AG09309 (cell line): Measurements from ENCODE around the gene PLEKHH1.

Experiments
- DNase-seq: peaks from one replicate; pipeline ENCODE4 v3.0.0-alpha.2; 2010; ENCODE audit warnings: low read depth
- H3K4me3 ChIP-seq: 2 replicates; pipeline ENCODE4 v1.5.1; 2011; ENCODE audit warnings: mild to moderate bottlenecking, low read depth, low read length, moderate library complexity; ENCODE audit not compliant: control insufficient read depth
- TF ChIP-seq, protein P1 (sequence below): IDR thresholded peaks from 2 replicates; pipeline ENCODE4 v1.5.1; 2011; ENCODE audit warnings: mild to moderate bottlenecking, low read depth, low read length, inconsistent platforms; ENCODE audit not compliant: insufficient read depth, control insufficient read depth; ENCODE audit errors: missing control alignments

The PLEKHH1 gene

DNA sequence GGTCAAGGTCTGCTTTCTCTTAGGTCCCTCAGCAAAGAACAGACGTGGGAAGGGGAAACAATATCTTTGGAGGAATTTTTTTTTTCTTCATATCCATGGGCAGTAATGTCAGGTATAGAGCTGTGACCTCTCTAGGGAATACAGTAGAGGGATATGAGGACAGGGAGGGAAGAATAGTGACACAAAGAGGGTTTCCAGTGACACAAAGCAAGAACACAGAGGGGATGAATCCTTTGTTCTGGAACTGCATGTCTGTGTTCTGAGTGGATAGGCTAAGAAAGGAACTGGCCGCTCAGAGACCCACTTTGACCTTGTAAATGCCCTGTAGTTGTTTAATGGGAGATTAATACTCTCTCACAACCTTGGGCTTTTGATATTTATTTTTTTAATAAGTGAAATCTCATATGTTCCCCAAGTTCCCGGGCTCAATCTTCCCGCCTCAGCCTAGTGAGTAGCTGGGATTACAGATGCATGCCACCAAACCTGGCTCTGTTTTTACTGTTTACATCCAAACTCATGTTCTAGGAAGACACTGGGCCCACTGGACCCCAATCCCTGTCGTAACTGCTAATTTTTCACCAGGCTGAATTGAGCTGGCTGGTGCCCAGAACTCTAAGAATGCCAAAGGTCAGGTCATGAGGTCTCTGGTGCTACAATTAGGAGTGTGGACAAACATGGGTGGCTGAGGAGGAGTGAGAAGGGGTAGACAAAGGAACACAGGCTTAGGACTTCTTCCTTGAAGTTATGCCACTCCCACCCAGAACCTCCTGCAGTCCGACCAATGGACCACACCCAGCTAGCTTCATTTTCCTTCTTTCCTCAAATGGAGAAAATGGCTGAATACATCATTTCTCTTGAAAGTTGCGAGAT lies 9.1 kb upstream of the PLEKHH1 start:
- no peak for DNase-seq
- H3K4me3 ChIP-seq = no peak overlapping the region
- TF ChIP-seq, protein P1, sequence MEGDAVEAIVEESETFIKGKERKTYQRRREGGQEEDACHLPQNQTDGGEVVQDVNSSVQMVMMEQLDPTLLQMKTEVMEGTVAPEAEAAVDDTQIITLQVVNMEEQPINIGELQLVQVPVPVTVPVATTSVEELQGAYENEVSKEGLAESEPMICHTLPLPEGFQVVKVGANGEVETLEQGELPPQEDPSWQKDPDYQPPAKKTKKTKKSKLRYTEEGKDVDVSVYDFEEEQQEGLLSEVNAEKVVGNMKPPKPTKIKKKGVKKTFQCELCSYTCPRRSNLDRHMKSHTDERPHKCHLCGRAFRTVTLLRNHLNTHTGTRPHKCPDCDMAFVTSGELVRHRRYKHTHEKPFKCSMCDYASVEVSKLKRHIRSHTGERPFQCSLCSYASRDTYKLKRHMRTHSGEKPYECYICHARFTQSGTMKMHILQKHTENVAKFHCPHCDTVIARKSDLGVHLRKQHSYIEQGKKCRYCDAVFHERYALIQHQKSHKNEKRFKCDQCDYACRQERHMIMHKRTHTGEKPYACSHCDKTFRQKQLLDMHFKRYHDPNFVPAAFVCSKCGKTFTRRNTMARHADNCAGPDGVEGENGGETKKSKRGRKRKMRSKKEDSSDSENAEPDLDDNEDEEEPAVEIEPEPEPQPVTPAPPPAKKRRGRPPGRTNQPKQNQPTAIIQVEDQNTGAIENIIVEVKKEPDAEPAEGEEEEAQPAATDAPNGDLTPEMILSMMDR = no peak

DNA sequence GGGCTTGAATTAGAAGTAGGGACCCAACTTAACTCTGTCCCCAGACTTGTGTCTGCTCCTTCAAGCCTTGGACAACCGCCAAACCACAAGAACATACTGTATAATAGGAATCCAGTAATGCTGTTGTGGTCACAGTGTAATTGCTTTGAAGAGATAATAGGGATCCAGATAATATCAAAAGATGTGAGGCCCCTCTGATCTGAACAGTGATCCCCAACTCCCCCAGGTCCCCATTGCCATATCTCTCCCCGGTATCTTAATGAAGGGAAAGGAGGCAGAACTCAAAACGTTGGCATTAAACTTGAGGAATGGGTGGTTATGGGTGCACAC lies 8.5 kb upstream of the PLEKHH1 start:
- TF ChIP-seq, protein P1 = no peak
- DNase-seq = no peak
- H3K4me3 ChIP-seq = no peak overlapping the region

DNA sequence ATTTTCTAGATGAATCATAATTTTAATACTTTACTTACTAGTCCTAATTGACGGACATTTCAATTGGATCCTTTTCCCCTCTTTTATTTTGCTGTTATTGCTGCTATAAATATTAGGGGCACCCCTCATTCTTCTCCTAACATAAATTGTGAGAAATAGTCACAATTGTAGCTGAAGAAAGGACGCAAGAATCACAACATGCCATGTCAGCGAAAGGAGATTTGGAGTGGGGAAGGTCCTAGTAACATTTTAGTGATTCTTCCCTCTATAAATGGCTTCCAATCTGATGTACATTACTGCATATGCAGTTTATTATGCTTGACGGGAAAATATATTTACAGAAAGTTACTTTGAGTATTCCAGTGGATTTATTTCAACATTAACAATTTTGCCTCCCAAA lies 7.7 kb upstream of the PLEKHH1 start:
- DNase-seq = no peak
- no peak overlapping the region for H3K4me3 ChIP-seq
- TF ChIP-seq, protein P1 = no peak

DNA sequence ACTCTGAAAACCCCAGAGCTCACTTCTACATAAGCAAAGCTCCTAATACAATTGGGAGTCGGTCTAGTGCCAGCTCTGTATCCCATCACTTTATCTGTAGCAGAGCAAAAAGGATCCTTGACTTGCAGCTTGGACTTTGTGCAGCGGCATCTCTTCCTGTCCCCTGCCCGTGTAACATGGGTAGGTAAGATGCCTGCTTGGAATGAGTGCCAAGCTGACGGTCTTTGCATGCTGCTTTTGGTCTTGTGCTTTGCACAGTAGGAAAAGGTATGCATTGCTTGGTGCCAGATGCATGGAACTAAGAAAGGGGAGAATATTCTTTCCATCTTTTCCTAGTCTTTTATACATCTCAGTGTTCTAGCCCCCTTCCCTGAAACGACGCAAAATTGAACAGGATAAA lies 6.9 kb upstream of the PLEKHH1 start:
- H3K4me3 ChIP-seq = no peak overlapping the region
- no peak for DNase-seq
- TF ChIP-seq, protein P1 = no peak

DNA sequence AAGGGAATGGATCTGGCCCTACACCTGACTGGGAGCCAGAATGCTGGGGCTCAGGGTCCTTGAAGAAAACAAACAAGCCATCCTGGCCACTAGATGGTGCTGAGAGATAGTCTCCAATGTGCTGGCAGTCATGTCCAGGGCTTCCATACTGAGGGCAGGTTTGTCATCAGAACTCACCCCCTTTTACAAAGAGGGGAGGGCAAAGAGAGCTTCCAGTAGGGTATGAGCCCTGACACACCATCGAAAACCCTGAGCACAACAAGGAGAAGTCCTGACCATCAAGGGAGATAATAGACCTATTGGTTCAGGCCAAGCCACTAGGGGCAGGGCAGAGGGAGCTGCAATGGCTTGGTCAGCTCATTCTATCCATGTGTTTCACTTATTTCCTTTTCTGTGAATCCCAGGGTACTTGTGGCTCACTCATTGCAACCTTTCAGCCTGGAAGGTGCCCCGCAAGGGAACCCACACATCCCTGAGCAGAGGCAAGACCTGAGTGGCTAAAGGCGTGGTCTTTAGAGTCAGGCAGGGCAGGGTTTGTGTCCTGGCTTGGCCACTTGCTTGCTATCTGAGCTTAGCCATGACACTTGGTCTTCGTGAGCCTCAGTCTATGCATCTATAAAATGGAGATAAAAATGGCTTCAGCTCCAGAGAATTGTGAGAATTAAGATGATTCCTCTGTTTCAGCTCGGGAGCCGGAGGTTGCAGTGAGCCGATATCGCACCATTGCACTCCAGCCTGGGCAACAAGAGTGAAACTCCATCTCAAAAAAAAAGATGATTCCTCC lies 6.2 kb upstream of the PLEKHH1 start:
- no peak overlapping the region for H3K4me3 ChIP-seq
- TF ChIP-seq, protein P1 = peak; percentile 72
- DNase-seq = no peak

DNA sequence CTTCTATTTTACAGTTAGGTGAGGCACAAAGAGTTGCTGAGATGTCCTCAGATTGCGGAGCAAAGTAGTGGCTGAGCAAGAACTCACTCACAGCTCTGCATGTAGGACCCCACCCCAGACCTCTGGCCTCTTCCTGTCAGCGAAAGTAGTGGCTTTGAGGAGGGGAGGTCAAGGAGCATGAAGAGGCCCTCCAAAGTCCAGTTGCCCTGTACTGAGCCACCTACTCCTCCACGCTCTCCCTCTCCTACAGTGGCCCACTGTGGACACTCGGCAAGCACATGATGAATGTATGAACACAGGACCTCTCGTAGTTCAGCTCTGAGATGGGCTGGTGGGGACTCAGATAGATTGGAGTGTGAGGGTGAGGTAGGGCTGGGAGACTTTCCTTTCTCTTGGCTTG lies 5.3 kb upstream of the PLEKHH1 start:
- DNase-seq = no peak
- no peak overlapping the region for H3K4me3 ChIP-seq
- TF ChIP-seq, protein P1 = no peak
